Chondrocyte (in vitro differentiated cells): Measurements from ENCODE around the gene DNAJA1. TPM values are rescaled to one million over a fixed set of nuclear protein-coding genes. Genes with fewer than 3 reads are reported as not detected.
A peak's percentile ranks its signal among the peaks of the same experiment; 100 is the strongest.
"Not testable (repeated sequence)": the region's sequence is repeated elsewhere in the genome, so short reads cannot be mapped to it uniquely, and the experiment has no call there.

ENCODE experiments used
- DNase-seq: peaks from one replicate; pipeline ENCODE4 v3.0.0; 2021; ENCODE audit warnings: mixed read lengths, low spot score
- H3K27ac Mint-ChIP-seq: one replicate; pipeline ENCODE4 v1.8.0; 2021; ENCODE audit warnings: mild to moderate bottlenecking, moderate library complexity, mixed read lengths; ENCODE audit not compliant: unreplicated experiment
- H3K27me3 Mint-ChIP-seq: 2 replicates; pipeline ENCODE4 v1.8.0; 2021; ENCODE audit warnings: low read depth, mixed read lengths
- H3K36me3 Mint-ChIP-seq: 2 replicates; pipeline ENCODE4 v1.8.0; 2021; ENCODE audit warnings: low read depth, mixed read lengths
- H3K4me1 Mint-ChIP-seq: 2 replicates; pipeline ENCODE4 v1.8.0; 2021; ENCODE audit warnings: low read depth, mild to moderate bottlenecking, mixed read lengths
- H3K4me3 Mint-ChIP-seq: one replicate; pipeline ENCODE4 v1.8.0; 2021; ENCODE audit warnings: mild to moderate bottlenecking, moderate library complexity, mixed read lengths; ENCODE audit not compliant: unreplicated experiment
- H3K9me3 Mint-ChIP-seq: 2 replicates; pipeline ENCODE4 v1.8.0; 2021; ENCODE audit warnings: low read depth, mixed read lengths
- total RNA-seq: library from RNA; stranded (reverse); gene quantifications from 3 replicates; pipeline ENCODE4 v1.2.1, GENCODE V29; 2021
- TF ChIP-seq, protein P1 (sequence below): fragments of 200-600 bp; sonication (generic); IDR thresholded peaks from 2 replicates; pipeline ENCODE4 v1.5.0; 2021; ENCODE audit warnings: antibody characterized with exemption, mild to moderate bottlenecking, moderate library complexity

DNAJA1 gene
- total RNA-seq, 1 donor from 2014 or later = 81.9 TPM

DNA sequence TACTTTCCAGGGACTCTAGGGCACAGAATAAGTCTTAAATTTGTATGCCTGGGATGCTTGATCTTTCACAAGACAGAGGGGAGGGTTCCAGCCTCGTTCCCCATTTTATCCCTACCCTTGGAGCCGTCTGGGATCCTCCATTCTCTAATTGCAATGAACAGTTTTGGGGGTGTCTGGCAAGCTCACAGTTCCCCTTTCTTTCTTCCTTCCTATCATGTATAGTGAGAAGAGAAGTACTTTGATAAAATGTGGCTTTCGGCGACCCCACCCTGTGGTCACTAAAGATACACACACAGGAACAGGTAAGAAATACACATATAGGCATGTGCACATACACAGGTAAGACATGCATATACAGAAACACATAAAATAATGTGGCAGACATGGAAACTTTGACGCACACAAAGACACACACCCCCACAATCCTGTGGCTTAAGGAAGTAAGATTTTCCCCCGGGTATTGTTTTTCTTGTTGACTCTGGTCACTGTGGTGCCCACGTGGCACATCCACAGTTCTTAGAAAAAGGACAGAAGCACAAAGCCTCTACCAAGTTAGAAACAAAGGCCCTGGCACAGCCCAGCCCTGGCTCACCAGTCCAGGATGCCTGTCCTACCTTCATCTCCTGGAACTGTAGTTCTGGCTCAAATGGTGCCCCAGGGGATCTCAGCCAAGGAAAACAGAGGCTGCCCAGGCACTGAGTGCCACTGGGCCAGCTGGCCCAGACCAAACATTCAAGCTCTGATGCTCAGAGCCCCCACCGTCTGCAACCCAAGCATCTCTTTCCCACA, 57.7 kb downstream of the DNAJA1 start:
- H3K4me3 Mint-ChIP-seq = no peak overlapping the region
- H3K9me3 Mint-ChIP-seq = no peaks in the 10 kb centered on the region
- TF ChIP-seq, protein P1, sequence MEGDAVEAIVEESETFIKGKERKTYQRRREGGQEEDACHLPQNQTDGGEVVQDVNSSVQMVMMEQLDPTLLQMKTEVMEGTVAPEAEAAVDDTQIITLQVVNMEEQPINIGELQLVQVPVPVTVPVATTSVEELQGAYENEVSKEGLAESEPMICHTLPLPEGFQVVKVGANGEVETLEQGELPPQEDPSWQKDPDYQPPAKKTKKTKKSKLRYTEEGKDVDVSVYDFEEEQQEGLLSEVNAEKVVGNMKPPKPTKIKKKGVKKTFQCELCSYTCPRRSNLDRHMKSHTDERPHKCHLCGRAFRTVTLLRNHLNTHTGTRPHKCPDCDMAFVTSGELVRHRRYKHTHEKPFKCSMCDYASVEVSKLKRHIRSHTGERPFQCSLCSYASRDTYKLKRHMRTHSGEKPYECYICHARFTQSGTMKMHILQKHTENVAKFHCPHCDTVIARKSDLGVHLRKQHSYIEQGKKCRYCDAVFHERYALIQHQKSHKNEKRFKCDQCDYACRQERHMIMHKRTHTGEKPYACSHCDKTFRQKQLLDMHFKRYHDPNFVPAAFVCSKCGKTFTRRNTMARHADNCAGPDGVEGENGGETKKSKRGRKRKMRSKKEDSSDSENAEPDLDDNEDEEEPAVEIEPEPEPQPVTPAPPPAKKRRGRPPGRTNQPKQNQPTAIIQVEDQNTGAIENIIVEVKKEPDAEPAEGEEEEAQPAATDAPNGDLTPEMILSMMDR = no peak
- peaks cover 10% of the 10 kb centered on the region for H3K4me1 Mint-ChIP-seq
- peaks cover 3% of the 10 kb centered on the region for H3K27me3 Mint-ChIP-seq
- H3K36me3 Mint-ChIP-seq = peaks cover 2% of the 10 kb centered on the region
- H3K27ac Mint-ChIP-seq = peak overlapping the region; percentile 32
- peak; percentile 36 for DNase-seq

GRCh38 chr9:33085672-33086071, 60.6 kb downstream of the DNAJA1 start:
- H3K27me3 Mint-ChIP-seq = peaks cover 19% of the 10 kb centered on the region
- H3K4me1 Mint-ChIP-seq, H3K36me3 Mint-ChIP-seq, H3K9me3 Mint-ChIP-seq, H3K27ac Mint-ChIP-seq, H3K4me3 Mint-ChIP-seq, DNase-seq: not testable (repeated sequence)

Other genes starting within 250 kb of the DNAJA1 start
- gene TMEM215, start 241.7 kb upstream of the DNAJA1 start, total RNA-seq = not detected in 3 replicates
- 24.0 to 28.0 TPM (median 27.4 TPM) in 3 replicates for gene APTX, start 23.6 kb upstream of the DNAJA1 start, total RNA-seq
- gene SMU1, start 51.4 kb downstream of the DNAJA1 start, total RNA-seq = 17.4 to 21.1 TPM (median 17.5 TPM) in 3 replicates
- 59.0 to 83.5 TPM (median 60.2 TPM) in 3 replicates for gene B4GALT1, start 142.1 kb downstream of the DNAJA1 start, total RNA-seq
- gene SPINK4, start 214.9 kb downstream of the DNAJA1 start, total RNA-seq = not detected in 3 replicates
- 49.2 to 58.3 TPM (median 51.1 TPM) in 3 replicates for gene BAG1, start 239.4 kb downstream of the DNAJA1 start, total RNA-seq
- gene CHMP5, start 239.8 kb downstream of the DNAJA1 start, total RNA-seq = 52.7 to 61.2 TPM (median 58.4 TPM) in 3 replicates